ENCODE data around the gene SARM1. TPM values are rescaled to one million over a fixed set of nuclear protein-coding genes. Genes with fewer than 3 reads are reported as not detected.

Gene SARM1
- total and polyA plus RNA-seq, 9 of the 15 experiments (the other 6 are each of a cell fraction or from before 2014, with no cell fraction given): 0.04 to 0.55 (median 0.11) TPM; not detected in 2

DNA sequence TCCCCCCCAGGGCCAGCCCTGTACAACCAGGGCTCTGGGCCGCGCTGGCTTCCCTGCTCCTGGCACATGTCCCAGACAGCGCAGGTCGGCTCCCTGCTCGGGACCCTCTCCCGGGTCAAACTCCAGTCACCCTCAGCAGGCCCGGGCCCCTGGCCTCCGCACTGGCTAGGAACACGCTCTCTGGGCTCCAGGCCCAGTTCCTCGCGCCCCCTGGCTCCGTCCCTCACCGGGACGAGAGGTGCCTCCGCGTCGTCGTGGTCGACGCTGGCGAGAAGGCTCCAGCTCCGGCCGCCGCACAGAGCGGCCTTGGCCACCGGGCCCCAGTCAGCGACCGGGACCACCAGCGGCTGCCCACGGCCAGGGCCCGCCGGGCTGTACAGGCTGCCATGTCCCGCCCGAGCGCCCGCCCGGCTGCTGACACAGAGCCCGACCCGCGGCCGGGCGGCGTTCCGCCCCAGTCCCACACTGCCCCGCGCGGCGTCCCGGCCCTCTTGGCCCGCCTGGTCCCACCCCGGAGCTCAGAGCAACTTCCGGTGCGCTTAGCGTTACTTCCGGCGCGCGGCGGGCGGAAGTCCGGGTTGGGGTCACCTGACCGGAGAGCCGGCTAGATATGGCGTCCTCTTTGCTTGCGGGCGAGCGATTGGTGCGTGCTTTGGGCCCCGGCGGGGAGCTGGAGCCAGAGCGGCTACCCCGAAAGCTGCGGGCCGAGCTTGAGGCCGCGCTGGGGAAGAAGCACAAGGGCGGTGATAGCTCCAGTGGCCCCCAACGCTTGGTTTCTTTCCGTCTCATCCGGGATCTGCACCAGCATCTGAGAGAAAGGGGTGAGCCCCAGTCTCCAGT, 14.2 kb upstream of the SARM1 start, which contains the start of gene POLDIP2 (continued):
- TF ChIP-seq, protein P1, sequence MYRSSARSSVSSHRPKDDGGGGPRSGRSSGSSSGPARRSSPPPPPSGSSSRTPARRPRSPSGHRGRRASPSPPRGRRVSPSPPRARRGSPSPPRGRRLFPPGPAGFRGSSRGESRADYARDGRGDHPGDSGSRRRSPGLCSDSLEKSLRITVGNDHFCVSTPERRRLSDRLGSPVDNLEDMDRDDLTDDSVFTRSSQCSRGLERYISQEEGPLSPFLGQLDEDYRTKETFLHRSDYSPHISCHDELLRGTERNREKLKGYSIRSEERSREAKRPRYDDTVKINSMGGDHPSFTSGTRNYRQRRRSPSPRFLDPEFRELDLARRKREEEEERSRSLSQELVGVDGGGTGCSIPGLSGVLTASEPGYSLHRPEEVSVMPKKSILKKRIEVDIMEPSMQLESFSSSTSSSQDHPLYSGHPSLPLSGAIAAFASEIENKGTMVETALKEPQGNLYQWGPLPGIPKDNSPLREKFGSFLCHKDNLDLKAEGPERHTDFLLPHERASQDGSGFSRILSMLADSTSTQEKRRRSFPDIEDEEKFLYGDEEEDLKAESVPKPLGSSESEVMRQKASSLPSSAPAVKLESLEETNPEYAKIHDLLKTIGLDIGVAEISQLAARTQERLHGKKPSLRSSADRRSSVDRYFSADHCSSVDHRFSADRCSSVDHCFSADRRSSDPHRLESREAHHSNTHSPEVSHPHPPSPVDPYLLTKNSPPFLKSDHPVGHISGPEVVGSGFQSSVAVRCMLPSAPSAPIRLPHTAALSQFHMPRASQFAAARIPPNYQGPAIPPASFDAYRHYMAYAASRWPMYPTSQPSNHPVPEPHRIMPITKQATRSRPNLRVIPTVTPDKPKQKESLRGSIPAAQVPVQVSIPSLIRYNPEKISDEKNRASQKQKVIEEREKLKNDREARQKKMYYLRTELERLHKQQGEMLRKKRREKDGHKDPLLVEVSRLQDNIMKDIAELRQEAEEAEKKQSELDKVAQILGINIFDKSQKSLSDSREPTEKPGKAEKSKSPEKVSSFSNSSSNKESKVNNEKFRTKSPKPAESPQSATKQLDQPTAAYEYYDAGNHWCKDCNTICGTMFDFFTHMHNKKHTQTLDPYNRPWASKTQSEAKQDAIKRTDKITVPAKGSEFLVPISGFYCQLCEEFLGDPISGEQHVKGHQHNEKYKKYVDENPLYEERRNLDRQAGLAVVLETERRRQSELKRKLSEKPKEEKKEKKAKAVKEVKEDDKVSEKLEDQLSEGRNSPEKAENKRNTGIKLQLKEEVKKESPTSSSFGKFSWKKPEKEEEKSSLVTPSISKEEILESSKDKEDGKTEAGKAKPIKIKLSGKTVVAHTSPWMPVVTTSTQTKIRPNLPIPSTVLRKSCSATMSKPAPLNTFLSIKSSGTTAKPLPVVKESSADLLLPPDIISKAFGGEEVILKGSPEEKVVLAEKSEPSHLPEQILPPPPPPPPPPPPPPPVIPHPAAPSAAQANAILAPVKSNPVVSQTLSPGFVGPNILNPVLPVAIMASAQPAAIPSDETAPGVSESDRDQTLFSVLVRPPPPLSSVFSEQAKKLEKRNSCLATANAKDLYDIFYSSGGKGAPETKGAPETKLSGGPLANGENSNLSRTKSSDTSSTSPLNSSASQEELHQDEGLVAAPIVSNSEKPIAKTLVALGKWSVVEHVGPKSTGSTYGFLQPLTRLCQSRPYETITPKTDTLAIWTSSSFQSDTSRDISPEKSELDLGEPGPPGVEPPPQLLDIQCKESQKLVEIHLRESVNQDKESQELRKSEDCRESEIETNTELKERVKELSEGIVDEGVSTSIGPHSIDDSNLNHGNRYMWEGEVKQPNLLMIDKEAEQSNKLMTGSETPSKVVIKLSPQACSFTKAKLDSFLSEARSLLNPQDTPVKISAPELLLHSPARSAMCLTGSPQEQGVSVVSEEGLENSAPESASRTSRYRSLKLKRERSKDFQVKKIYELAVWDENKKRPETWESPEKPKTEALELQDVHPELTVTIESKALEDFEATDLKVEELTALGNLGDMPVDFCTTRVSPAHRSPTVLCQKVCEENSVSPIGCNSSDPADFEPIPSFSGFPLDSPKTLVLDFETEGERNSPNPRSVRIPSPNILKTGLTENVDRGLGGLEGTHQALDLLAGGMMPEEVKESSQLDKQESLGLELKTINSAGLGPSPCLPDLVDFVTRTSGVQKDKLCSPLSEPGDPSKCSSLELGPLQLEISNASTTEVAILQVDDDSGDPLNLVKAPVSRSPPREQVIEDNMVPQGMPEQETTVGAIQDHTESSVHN (IDR thresholded peaks at IDR 0.05; ENCODE audit: borderline replicate concordance in 1 of 2, low read depth in 1 of 2): no peak
- TF ChIP-seq HNRNPK (IDR thresholded peaks at IDR 0.05; ENCODE audit: low read depth, low read length, poor library complexity, severe bottlenecking) (no peak), CREM (IDR thresholded peaks at IDR 0.05; ENCODE audit: low read depth) (peak; percentile 97), DACH1 (IDR thresholded peaks at IDR 0.05; ENCODE audit: partially characterized antibody) (no peak), ADNP (tag; IDR thresholded peaks at IDR 0.05) (no peak), ZNF431 (CRISPR knock-in tag; IDR thresholded peaks at IDR 0.05) (no peak), ZNF12 (CRISPR knock-in tag; IDR thresholded peaks at IDR 0.05) (no peak)
- TF ChIP-seq, protein P2, sequence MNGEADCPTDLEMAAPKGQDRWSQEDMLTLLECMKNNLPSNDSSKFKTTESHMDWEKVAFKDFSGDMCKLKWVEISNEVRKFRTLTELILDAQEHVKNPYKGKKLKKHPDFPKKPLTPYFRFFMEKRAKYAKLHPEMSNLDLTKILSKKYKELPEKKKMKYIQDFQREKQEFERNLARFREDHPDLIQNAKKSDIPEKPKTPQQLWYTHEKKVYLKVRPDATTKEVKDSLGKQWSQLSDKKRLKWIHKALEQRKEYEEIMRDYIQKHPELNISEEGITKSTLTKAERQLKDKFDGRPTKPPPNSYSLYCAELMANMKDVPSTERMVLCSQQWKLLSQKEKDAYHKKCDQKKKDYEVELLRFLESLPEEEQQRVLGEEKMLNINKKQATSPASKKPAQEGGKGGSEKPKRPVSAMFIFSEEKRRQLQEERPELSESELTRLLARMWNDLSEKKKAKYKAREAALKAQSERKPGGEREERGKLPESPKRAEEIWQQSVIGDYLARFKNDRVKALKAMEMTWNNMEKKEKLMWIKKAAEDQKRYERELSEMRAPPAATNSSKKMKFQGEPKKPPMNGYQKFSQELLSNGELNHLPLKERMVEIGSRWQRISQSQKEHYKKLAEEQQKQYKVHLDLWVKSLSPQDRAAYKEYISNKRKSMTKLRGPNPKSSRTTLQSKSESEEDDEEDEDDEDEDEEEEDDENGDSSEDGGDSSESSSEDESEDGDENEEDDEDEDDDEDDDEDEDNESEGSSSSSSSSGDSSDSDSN (IDR thresholded peaks at IDR 0.05; ENCODE audit: borderline replicate concordance in 1 of 2, low read depth in 2 of 2, low read length in 2 of 2): peak; percentile 53 to 63; a peak in 3 of 4 replicates
- TF ChIP-seq, protein P3, sequence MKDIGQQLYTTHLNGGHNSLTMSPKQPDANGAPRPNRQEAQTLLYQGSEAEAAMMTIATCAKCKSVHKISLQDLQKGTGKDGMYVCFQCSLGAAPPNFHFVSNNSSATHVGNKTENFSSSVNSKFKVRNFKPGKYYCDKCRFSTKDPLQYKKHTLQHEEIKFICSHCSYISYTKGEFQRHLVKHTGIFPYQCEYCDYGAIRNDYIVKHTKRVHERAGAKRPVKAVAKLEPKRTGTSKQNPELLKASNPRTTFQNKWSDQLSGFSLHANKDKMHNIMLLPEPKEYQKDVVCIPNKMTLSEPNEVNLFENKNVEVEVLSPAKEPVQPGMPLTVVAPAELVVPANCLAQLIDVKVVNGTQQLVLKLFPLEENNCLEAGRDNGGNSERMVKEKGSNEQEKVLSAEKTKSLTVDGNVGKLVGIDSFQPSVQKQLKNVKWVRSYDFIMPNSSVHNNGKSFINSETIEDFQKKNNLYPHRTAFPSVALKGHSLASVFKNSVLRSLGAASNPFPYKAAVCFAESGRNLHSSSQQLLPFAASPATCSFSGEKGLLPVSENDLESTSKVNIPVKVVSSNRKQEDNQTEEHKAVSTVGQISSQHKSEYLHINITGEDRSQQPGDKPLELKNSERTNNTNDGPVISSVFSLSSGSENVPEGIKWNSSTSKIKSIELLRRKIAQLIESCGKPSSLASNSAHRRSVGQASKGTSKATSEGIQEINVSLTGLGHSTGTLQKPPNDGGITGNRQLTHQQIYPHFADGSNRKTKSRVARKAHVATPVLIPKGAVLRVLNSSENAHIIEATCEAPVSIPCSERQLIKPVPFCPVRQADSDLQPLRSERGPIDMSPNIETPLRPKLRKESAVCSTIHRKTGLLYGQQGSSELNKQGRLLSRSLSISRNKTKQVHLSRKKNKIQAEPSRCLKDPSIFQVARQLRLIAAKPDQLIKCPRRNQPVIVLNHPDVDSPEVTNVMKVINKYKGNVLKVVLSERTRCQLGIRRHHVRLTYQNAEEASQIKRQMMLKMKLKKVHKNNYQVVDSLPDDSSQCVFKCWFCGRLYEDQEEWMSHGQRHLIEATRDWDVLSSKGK (CRISPR knock-in tag; IDR thresholded peaks at IDR 0.05): no peak
- TF ChIP-seq, protein P4, sequence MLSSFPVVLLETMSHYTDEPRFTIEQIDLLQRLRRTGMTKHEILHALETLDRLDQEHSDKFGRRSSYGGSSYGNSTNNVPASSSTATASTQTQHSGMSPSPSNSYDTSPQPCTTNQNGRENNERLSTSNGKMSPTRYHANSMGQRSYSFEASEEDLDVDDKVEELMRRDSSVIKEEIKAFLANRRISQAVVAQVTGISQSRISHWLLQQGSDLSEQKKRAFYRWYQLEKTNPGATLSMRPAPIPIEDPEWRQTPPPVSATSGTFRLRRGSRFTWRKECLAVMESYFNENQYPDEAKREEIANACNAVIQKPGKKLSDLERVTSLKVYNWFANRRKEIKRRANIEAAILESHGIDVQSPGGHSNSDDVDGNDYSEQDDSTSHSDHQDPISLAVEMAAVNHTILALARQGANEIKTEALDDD (IDR thresholded peaks at IDR 0.05): no peak

Data from K562 (cell line).